K562 (cell line): ENCODE measurements around the gene C2orf76. TPM values are rescaled to one million over a fixed set of nuclear protein-coding genes. Genes with fewer than 3 reads are reported as not detected.
A peak's percentile ranks its signal among the peaks of the same experiment; 100 is the strongest.

ENCODE experiments used
- ATAC-seq: fragments of 200-7000 bp; cut with Tn5 transposase; 3 replicates; pipeline ENCODE4 v1.9.1; 2020; ENCODE audit warnings: moderate library complexity
- BruUV-seq: library from RNA; stranded (reverse); fragments of 400-500 nt; replicated peaks from 2 replicates; lab custom pipeline; 2021; lab: Mats Ljungman, UMichigan
- CTCF ChIA-PET: fragments of 300-600 bp; formaldehyde crosslinking; extraction: SDS; loops from one replicate; lab custom pipeline; 2021; ENCODE audit warnings: low intra/inter-chr PET ratio; lab: Yijun Ruan, JAX
- POLR2A ChIA-PET: fragments of 300-600, 350-650 bp; sonication (Branson Sonifier 250); formaldehyde crosslinking; extraction: SDS; loops from one replicate; lab custom pipeline; 2021; ENCODE audit warnings: antibody characterized with exemption, inconsistent platforms; lab: Yijun Ruan, JAX
- DNase-seq, 4 experiments: peaks; one replicate each; pipeline versions ENCODE4 v3.0.0 to v3.0.0-alpha.2; 2011 to 2018; ENCODE audit warnings: low spot score in 3 of 4, mixed read lengths in 3 of 4; ENCODE audit errors: extremely low read depth in 1 of 4
- FAIRE-seq: peaks from 2 replicates; lab custom pipeline; 2011; peaks lifted over from hg19 to GRCh38; lab: Jason Lieb, UNC
- H2AFZ ChIP-seq: 2 replicates; pipeline ENCODE4 v1.6.0; 2011; ENCODE audit warnings: low read depth, low read length, control low read depth, inconsistent platforms
- H3K27ac ChIP-seq: fragments of 200-600 bp; 3 replicates; pipeline ENCODE4 v1.8.0; 2011; ENCODE audit warnings: low read depth, mild to moderate bottlenecking, control low read depth, inconsistent platforms, low read length, moderate library complexity, mixed read lengths; ENCODE audit errors: extremely low read depth
- H3K27me3 ChIP-seq, 2 experiments: fragments of 300-600 bp in 1 of 2; 2 replicates in 1 of 2; 3 replicates in 1 of 2; pipeline versions ENCODE4 v1.6.0 to v1.8.0; 2011; ENCODE audit warnings: inconsistent platforms in 2 of 2, low read length in 2 of 2, mild to moderate bottlenecking in 1 of 2, mixed read lengths in 1 of 2, moderate library complexity in 1 of 2; ENCODE audit not compliant: control insufficient read depth in 2 of 2, insufficient read depth in 2 of 2
- H3K36me3 ChIP-seq: fragments of 300-600 bp; 3 replicates; pipeline ENCODE4 v1.8.0; 2011; ENCODE audit warnings: mild to moderate bottlenecking, low read length, inconsistent platforms; ENCODE audit not compliant: control insufficient read depth, insufficient read depth
- H3K4me1 ChIP-seq, 2 experiments: fragments of 200-600 bp in 1 of 2; replicated peaks in 1 of 2; 2 replicates in 1 of 2; 3 replicates in 1 of 2; pipeline versions ENCODE4 v1.5.1 to v1.8.0; 2011; ENCODE audit warnings: inconsistent platforms in 2 of 2, low read length in 2 of 2, mild to moderate bottlenecking in 1 of 2, mixed read lengths in 1 of 2, moderate library complexity in 1 of 2; ENCODE audit not compliant: control insufficient read depth in 2 of 2, insufficient read depth in 2 of 2
- H3K4me2 ChIP-seq: 2 replicates; pipeline ENCODE4 v1.6.1; 2011; ENCODE audit warnings: low read length, control low read depth, inconsistent platforms, mixed read lengths; ENCODE audit not compliant: insufficient read depth
- H3K4me3 ChIP-seq: fragments of 200-600 bp; sonication (generic), shearing (Covaris generic); 2 replicates; pipeline ENCODE4 v1.5.1; 2016; ENCODE audit warnings: control low read depth, inconsistent platforms
- H3K79me2 ChIP-seq: fragments of 200-600 bp; 3 replicates; pipeline ENCODE4 v1.8.0; 2011; ENCODE audit warnings: low read length, inconsistent platforms; ENCODE audit not compliant: control insufficient read depth, insufficient read depth
- H3K9ac ChIP-seq, 2 experiments: 2 replicates each; pipeline versions ENCODE4 v1.6.0 to v1.6.1; 2011; ENCODE audit warnings: low read depth in 2 of 2, low read length in 2 of 2, control low read depth in 1 of 2, inconsistent platforms in 1 of 2, mild to moderate bottlenecking in 1 of 2, mixed read lengths in 1 of 2; ENCODE audit not compliant: insufficient read depth in 1 of 2
- H3K9me1 ChIP-seq: one replicate; pipeline ENCODE4 v1.6.0; 2011; ENCODE audit warnings: inconsistent platforms, mild to moderate bottlenecking, low read length, moderate library complexity; ENCODE audit not compliant: control insufficient read depth, insufficient read depth
- H3K9me3 ChIP-seq: replicated peaks from 2 replicates; pipeline ENCODE4 v1.5.1; 2011; ENCODE audit warnings: low read depth, low read length, inconsistent platforms; ENCODE audit not compliant: control insufficient read depth, insufficient read depth
- H4K20me1 ChIP-seq: replicated peaks from 2 replicates; pipeline ENCODE4 v1.6.1; 2011; ENCODE audit warnings: low read length, inconsistent platforms, mixed read lengths; ENCODE audit not compliant: control insufficient read depth, insufficient read depth
- ASH1L ChIP-seq: fragments of 450-650 bp; IDR thresholded peaks from 2 replicates; pipeline ENCODE4 v1.6.1; 2018; ENCODE audit warnings: borderline replicate concordance, mild to moderate bottlenecking, low read depth; ENCODE audit not compliant: partially characterized antibody
- C11orf30 ChIP-seq: fragments of 450-650 bp; IDR thresholded peaks from 2 replicates; pipeline ENCODE4 v1.6.1; 2016; ENCODE audit warnings: low read depth, mild to moderate bottlenecking
- CBX1 ChIP-seq: sonication (generic); IDR thresholded peaks from 2 replicates; pipeline ENCODE4 v1.6.1; 2016; ENCODE audit warnings: antibody characterized with exemption, low read depth, mild to moderate bottlenecking
- FOXA3 ChIP-seq, 2 experiments: fragments of 450-650 bp in 1 of 2; sonication (generic) in 1 of 2; formaldehyde crosslinking; IDR thresholded peaks in 1 of 2; conservative IDR thresholded peaks in 1 of 2; 2 replicates each; pipeline versions ENCODE4 v1.4.0 to v1.8.0; 2020 to 2022; ENCODE audit warnings: mild to moderate bottlenecking in 2 of 2, missing genetic modification reagents in 1 of 2
- HDAC6 ChIP-seq: IDR thresholded peaks from 2 replicates; pipeline ENCODE4 v1.6.1; 2012; ENCODE audit warnings: low read depth, mild to moderate bottlenecking, control low read depth, inconsistent platforms, low read length, moderate library complexity
- KAT2B ChIP-seq: IDR thresholded peaks from one replicate; pipeline ENCODE4 v1.6.1; 2012; ENCODE audit warnings: low read depth, mild to moderate bottlenecking, control low read depth, inconsistent platforms, low read length, moderate library complexity
- KLF1 ChIP-seq: fragments of 450-650 bp; IDR thresholded peaks from 2 replicates; pipeline ENCODE4 v1.6.1; 2016; ENCODE audit warnings: missing genetic modification characterization, missing compliant biosample characterization
- MAFF ChIP-seq: IDR thresholded peaks from 2 replicates; pipeline ENCODE4 v1.6.1; 2012; ENCODE audit warnings: low read length, improper control_type of control experiment
- MEIS2 ChIP-seq: fragments of 450-650 bp; IDR thresholded peaks from 2 replicates; pipeline ENCODE4 v1.6.1; 2014; ENCODE audit warnings: mild to moderate bottlenecking; ENCODE audit not compliant: partially characterized antibody
- NFXL1 ChIP-seq: fragments of 450-650 bp; formaldehyde crosslinking; IDR thresholded peaks from 2 replicates; pipeline ENCODE4 v1.4.0; 2021; ENCODE audit warnings: mild to moderate bottlenecking
- NRF1 ChIP-seq, 2 experiments: fragments of 450-650 bp; IDR thresholded peaks in 1 of 2; conservative IDR thresholded peaks in 1 of 2; 2 replicates each; pipeline ENCODE4 v1.6.1; 2014; ENCODE audit warnings: mild to moderate bottlenecking in 2 of 2
- OTX1 ChIP-seq: fragments of 450-650 bp; formaldehyde crosslinking; IDR thresholded peaks from 2 replicates; pipeline ENCODE4 v1.4.0; 2022; ENCODE audit warnings: mild to moderate bottlenecking
- POLR2A ChIP-seq: fragments of 450-650 bp; conservative IDR thresholded peaks from 2 replicates; pipeline ENCODE4 v1.6.1; 2016
- PPARD ChIP-seq: fragments of 250-450 bp; sonication (Bioruptor Pico); IDR thresholded peaks from 2 replicates; pipeline ENCODE4 v1.8.0; 2022; ENCODE audit warnings: inconsistent platforms, mild to moderate bottlenecking, moderate library complexity
- RBM25 ChIP-seq: fragments of 200-400 bp; formaldehyde crosslinking; IDR thresholded peaks from 2 replicates; pipeline ENCODE4 v1.6.1; 2018; ENCODE audit warnings: low read length, low read depth, moderate library complexity; ENCODE audit not compliant: severe bottlenecking
- RFX7 ChIP-seq: fragments of 250-450 bp; sonication (Bioruptor Pico); IDR thresholded peaks from 2 replicates; pipeline ENCODE4 v1.5.1; 2021; ENCODE audit warnings: mild to moderate bottlenecking
- SRSF9 ChIP-seq: fragments of 200-400 bp; formaldehyde crosslinking; IDR thresholded peaks from 2 replicates; pipeline ENCODE4 v1.6.1; 2017; ENCODE audit warnings: low read depth, low read length, borderline replicate concordance
- ZNF146 ChIP-seq: IDR thresholded peaks from one replicate; pipeline ENCODE4 v1.6.1; 2018; ENCODE audit warnings: missing compliant biosample characterization; ENCODE audit not compliant: unreplicated experiment
- ZNF175 ChIP-seq: fragments of 200-800 bp; sonication (Bioruptor generic); IDR thresholded peaks from 2 replicates; pipeline ENCODE4 v1.6.1; 2016; ENCODE audit warnings: low read depth, mild to moderate bottlenecking, missing genetic modification characterization, missing compliant biosample characterization
- ZNF212 ChIP-seq: fragments of 450-650 bp; formaldehyde crosslinking; IDR thresholded peaks from 2 replicates; pipeline ENCODE4 v1.4.0; 2020; ENCODE audit warnings: mild to moderate bottlenecking
- ZNF3 ChIP-seq: fragments of 250-450 bp; sonication (Bioruptor Pico); IDR thresholded peaks from 2 replicates; pipeline ENCODE4 v1.5.0; 2021; ENCODE audit warnings: mild to moderate bottlenecking, moderate library complexity
- ZNF316 ChIP-seq: fragments of 450-650 bp; IDR thresholded peaks from 2 replicates; pipeline ENCODE4 v1.6.1; 2016
- WGBS: fragments of 100-300 bp; shearing (Covaris generic); methylation state at CpG from one replicate; pipeline ENCODE4 v1.1.6; 2016; ENCODE audit warnings: low coverage, mixed read lengths; ENCODE audit not compliant: insufficient coverage; ENCODE audit errors: missing lambda C conversion rate; 5-methylcytosine and 5-hydroxymethylcytosine counted together
- in situ Hi-C: fragments of 300-500 bp; cut with MboI; formaldehyde crosslinking; loops from 4 replicates; pipeline ENCODE4 v1.15.0; 2018; ENCODE audit warnings: inconsistent platforms, mixed read lengths
- intact Hi-C: fragments of 100-400 bp; cut with micrococcal nuclease; formaldehyde crosslinking; loops from 2 replicates; pipeline ENCODE4 v1.14.2; 2022
- polyA plus RNA-seq, 8 experiments: library from polyadenylated mRNA; depleted of rRNA in 4 of 8; stranded (reverse) in 5 of 8; unstranded in 3 of 8; fragments of >200 nt; fragmentation: Nextera tagmentation in 2 of 8; fragmentation: Illumina TruSeq in 1 of 8; extraction: Ambion mirVana in 2 of 8; extraction: Trizol in 1 of 8; gene quantifications; 2 replicates each; pipeline versions ENCODE4 v1.2.1 to v1.2.3, GENCODE V29; 2011 to 2014; ENCODE audit warnings: inconsistent platforms in 1 of 8, missing spikeins in 1 of 8
- total RNA-seq, 7 experiments: library from RNA; depleted of rRNA in 6 of 7; stranded (reverse); fragments of >200 nt in 6 of 7; fragmentation: Illumina TruSeq in 2 of 7; extraction: Trizol in 2 of 7; gene quantifications; 2 replicates each; pipeline versions ENCODE4 v1.2.1 to v1.2.3, GENCODE V29; 2011 to 2021; ENCODE audit warnings: low replicate concordance in 1 of 7
- TF ChIP-seq, protein P1 (sequence below): fragments of 250-450 bp; sonication (Bioruptor Pico); IDR thresholded peaks from 2 replicates; pipeline ENCODE4 v1.5.0; 2021

Gene C2orf76
- total and polyA plus RNA-seq, 9 of the 15 experiments (the other 6 are each of a cell fraction or from before 2014, with no cell fraction given): 4.8 to 26.2 (median 14.5) TPM

DNA sequence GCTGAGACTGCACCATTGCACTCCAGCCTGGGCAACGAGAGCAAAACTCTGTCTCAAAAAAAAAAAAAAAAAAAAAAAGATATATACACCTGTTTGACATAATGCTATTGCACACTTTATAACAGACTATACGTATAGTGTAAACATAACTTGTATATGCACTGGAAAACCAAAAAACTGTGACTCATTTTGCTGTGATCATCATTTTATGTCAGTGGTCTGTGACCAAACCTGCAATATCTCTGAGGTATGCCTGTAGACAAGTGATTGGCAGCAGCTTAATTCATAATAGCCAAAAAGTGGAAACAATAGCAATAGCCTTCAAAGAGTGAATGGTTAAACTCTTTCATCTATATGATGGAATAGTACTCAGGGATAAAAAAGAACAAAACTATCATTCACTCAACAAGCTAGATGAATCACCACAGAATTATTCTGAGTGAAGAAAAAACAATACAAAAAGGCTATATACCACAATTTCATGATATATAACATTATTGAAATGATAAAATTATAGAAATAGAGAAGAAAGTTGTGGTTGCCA lies 6.1 kb downstream of the C2orf76 start:
- Histone ChIP-seq H3K9me3 (no peaks in the 10 kb centered on the region), H3K79me2 (peaks cover 7% of the 10 kb centered on the region; the same call in 2 of the 3 replicates), H3K4me3 (no peak overlapping the region), H3K9ac (no peak overlapping the region), H3K36me3 (no peaks in the 10 kb centered on the region), H2AFZ (no peak overlapping the region)
- DNase-seq (no peak), FAIRE-seq (no peak)
- intact Hi-C loops: no loop called here
- TF ChIP-seq ZNF146 (CRISPR knock-in tag): peak; percentile 55
- no peak for TF ChIP-seq SRSF9
- no peak for TF ChIP-seq ZNF175 (CRISPR knock-in tag)
- TF ChIP-seq RFX7 (CRISPR knock-in tag): no peak
- no peak for TF ChIP-seq NRF1 (conservative IDR thresholded peaks at IDR 0.05 in 1 of 2, IDR thresholded peaks at IDR 0.05 in 1 of 2)
- TF ChIP-seq C11orf30: peak; percentile 46; the same call in 1 of the 2 replicates
- no peak for TF ChIP-seq MEIS2
- TF ChIP-seq, protein P1, sequence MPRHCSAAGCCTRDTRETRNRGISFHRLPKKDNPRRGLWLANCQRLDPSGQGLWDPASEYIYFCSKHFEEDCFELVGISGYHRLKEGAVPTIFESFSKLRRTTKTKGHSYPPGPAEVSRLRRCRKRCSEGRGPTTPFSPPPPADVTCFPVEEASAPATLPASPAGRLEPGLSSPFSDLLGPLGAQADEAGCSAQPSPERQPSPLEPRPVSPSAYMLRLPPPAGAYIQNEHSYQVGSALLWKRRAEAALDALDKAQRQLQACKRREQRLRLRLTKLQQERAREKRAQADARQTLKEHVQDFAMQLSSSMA (CRISPR knock-in tag): no peak
- no peak for TF ChIP-seq KAT2B
- TF ChIP-seq OTX1 (CRISPR knock-in tag): no peak
- peak; percentile 57 for TF ChIP-seq RBM25
- TF ChIP-seq ZNF212 (CRISPR knock-in tag): no peak
- no peak for TF ChIP-seq FOXA3 (CRISPR knock-in tag; conservative IDR thresholded peaks at IDR 0.05 in 1 of 2, IDR thresholded peaks at IDR 0.05 in 1 of 2)
- TF ChIP-seq MAFF: peak; percentile 24; the same call in 1 of the 2 replicates
- TF ChIP-seq HDAC6: no peak
- TF ChIP-seq ZNF316: peak; percentile 59; the same call in 1 of the 2 replicates
- no peak for TF ChIP-seq KLF1 (tag)
- TF ChIP-seq PPARD (CRISPR knock-in tag): no peak
- no peak for TF ChIP-seq ASH1L
- TF ChIP-seq ZNF3: peak; percentile 89
- no peak for TF ChIP-seq POLR2A
- TF ChIP-seq CBX1: no peak
- no peak for TF ChIP-seq NFXL1 (CRISPR knock-in tag)
- TF ChIP-seq, all 486 proteins: peak for 6
- 75% methylated on average over 1 of the region's 2 CpGs for WGBS
- POLR2A ChIA-PET: interaction anchor here (2.0 kb wide), 1 partner anchor 10 kb away, joined by 4 read pairs; no protein-coding TSS in a partner anchor
- BruUV-seq: no TSS peak
- no peaks in the 10 kb centered on the region for H3K9me1 ChIP-seq
- in situ Hi-C loops: no loop called here
- H3K27me3 ChIP-seq: no peaks in the 10 kb centered on the region
- no peak for ATAC-seq
- H3K4me2 ChIP-seq: no peak overlapping the region
- H4K20me1 ChIP-seq: no peaks in the 10 kb centered on the region
- H3K27ac ChIP-seq: no peak overlapping the region
- CTCF ChIA-PET: no interaction called here
- no peaks in the 10 kb centered on the region; a peak in 2 of 5 replicates for H3K4me1 ChIP-seq
